ENCODE measurements around the gene NOS1.
"Not testable (repeated sequence)": the region's sequence is repeated elsewhere in the genome, so short reads cannot be mapped to it uniquely, and the experiment has no call there.

The NOS1 gene

DNA sequence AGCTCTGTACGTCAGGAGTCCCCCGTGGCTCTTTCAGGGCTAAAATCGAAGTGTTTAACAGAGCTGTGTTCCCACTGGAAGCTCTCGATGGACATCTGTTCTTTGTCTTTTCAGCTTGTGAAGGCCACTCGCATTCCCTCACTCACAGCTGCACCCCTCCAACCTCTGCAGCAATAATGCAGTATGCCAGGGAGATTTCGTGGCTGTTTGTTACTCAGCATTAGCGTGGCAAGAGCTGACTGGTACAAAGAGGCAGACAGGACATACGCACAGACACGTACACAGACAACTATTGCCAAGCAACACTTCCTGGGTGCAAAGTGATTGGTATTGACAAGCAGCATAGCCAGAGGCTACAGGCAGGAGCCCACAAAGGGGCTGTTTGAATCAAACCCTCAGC lies 159.4 kb downstream of the NOS1 start:
- no peak for DNase-seq

DNA sequence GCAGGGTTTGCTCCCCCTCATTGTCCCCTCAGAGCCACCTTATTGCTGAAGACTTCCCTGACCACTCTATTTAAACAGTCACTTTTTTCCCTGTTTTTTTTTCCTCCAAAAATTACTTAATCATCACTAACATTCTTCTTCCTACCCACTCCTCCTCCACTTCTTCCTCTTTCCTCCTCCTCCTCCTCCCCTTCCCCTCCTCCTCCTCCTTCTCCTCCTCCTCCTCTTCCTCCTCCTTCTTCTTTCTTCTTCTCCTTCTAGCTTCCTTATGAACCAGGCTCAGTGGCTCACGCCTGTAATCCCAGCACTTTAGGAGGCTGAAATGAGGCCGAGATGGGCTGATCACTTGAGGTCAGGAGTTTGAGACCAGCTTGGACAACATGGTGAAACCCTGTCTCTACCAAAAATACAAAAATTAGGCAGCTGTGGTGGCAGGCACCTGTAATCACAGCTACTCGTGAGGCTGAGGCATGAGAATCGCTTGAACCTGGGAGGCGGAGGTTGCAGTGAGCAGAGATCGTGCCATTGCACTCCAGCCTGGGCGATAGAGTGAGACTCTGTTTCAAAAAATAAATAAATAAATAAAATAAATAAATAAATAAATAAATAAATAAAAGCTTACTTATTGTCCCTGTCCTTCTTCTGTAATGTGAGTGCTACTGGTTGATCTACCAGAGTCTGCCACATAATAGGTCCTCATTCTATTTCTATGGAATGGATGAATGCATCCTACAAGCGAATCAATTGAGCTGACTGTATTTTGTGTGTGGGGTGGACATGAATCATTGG lies 161.3 kb downstream of the NOS1 start:
- DNase-seq, result not testable (repeated sequence)

- not testable (repeated sequence) for DNase-seq
These were observed 165.1 kb downstream of the NOS1 start for GRCh38 chr12:117196334-117196733.

- DNase-seq, result not testable (repeated sequence)
These were observed 166.4 kb downstream of the NOS1 start for GRCh38 chr12:117195027-117195426.

DNA sequence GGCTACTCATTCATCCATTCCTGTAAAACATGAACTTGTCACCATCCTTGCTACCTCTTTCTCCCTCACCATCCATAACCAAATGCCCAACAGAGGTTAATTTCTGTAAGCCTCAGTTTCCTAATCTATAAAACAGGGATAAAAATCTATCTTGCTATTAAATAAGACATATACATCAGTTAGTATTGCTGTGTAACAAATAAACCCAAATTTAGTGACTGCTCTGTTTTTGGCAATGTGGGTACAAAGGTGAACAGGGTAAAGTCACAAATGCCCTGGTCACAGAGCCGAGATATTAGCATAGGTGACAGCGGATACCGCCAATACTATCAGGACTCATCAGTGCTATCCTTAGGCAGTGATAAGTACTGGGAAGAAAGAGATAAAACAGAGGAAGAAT lies 167.5 kb downstream of the NOS1 start:
- no peak for DNase-seq

GRCh38 chr12:117192581-117192980 lies 168.8 kb downstream of the NOS1 start:
- not testable (repeated sequence) for DNase-seq

GRCh38 chr12:117192057-117192456 lies 169.4 kb downstream of the NOS1 start:
- no peak for DNase-seq

GRCh38 chr12:117190210-117190781 lies 171.1 kb downstream of the NOS1 start, which contains the start of gene FBXO21:
TSS of gene FBXO21 (minus strand) at chr12:117190470. CDS start at chr12:117190456, 14 bp downstream.
- DNase-seq, result peak; percentile 93

DNA sequence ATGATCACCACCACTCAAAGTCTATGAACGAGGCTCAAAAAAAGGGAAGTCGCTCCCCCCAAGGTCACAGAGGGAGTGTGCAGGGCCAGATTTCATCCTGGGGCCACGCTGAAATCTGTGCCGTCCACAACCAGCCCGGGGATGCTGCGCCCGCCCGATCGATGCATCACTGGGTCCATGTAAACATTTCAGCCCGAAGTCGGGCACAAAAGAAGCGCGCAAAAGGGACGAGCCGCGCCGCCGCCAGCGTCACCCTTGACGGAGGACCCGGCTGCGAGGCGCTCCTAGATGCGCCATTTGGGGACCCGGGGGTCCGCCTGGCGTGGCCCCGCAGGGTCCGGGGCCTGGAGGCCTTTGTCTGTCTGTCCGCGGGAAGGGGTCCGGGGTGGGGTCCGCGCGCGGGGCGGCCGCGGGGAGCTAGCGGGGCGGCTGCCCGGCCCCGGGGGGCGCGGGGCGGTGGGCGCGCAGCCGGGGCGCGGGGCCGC lies 171.7 kb downstream of the NOS1 start:
- DNase-seq, result no peak

DNA sequence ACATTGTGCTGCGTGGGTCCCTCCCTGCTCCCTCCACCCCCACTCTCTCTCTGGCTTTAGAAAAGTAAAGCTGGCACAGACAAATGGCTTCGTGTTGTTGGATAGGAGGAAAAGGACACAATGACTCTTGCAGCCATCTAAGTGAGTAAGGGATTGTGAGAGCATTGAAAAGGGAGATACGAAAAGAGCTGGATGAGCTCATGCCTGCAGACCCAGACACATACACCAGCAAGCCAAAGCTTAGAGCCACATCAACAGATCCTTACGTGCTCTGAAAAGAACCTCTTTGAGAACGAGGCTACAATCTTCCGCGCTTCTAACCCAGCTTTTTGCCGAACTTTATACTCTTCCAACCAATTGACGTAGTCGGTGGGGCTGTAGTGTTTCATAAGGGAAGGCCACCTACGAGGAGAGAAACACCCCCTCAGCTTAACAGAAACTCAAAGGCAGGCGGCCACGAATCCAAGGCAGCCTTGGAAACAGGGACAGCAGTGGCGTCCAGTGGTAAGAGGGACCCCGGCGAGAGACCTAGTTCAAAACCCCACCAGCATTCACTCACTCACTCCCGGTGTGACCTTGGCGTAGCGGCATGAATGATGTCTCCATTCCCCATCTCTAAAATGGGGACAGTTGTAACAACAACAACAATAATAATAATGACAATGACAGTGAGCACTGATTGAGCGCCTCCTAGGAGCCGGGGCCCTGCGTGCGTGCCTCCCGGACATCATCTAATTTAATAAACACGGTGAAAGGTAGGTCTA lies 172.3 kb downstream of the NOS1 start:
- no peak for DNase-seq

DNA sequence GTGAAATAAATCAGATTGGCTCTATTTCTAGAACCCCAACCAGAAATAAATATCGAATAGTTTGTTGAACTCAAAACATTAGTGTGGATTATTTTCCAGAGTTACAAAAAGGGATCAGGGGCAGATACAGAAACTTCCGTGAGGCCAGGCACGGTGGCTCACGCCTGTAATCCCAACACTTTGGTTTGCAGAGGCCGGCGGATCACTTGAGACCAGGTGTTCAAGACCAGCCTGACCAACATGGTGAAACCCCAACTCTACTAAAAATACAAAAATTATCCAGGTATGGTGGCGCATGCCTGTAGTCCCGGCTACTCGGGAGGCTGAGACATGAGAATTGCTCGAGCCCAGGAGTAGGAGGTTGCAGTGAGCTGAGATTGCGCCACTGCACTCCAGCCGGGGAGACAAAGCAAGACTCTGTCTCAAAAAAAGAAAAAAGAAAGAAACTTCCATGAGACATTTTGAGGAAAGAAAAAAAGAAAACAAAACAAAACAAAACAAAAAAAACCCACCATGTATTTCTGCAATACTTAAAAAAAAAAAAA lies 173.2 kb downstream of the NOS1 start:
- DNase-seq, result no peak

DNA sequence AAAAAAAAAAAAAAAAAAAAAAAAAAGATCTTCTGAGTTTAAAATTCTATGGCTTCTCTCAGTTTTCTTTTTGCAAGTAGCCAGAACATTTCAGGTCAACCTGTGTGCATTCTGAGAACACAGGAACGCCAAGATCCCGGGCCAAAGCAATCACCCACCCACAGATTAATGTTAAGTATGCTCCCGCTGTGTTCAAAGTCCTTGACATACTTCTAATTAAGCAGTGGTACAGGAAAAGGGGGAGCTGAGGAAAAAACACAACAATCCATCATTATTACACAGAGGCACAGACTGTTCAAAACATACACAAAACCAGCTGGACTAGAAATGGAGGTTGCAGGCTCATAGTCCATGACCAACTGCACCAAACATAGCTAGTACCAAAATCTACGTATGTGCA lies 174.0 kb downstream of the NOS1 start:
- no peak for DNase-seq

- no peak for DNase-seq
These were observed 178.6 kb downstream of the NOS1 start for GRCh38 chr12:117182866-117183265.

DNA sequence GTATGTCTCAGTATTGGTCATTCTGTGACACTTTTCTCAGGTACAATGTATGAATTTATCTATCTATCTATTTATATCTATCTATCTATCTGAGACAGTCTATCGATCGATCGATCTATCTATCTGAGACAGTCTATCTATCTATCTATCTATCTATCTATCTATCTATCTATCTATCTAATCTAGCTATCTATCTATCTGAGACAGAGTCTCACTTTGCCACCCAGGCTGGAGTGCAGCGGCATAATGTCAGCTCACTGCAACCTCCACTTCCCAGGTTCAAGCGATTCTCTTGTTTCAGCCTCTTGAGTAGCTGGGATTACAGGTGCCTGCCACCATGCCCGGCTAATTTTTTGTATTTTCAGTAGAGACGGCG lies 180.0 kb downstream of the NOS1 start:
- not testable (repeated sequence) for DNase-seq

DNA sequence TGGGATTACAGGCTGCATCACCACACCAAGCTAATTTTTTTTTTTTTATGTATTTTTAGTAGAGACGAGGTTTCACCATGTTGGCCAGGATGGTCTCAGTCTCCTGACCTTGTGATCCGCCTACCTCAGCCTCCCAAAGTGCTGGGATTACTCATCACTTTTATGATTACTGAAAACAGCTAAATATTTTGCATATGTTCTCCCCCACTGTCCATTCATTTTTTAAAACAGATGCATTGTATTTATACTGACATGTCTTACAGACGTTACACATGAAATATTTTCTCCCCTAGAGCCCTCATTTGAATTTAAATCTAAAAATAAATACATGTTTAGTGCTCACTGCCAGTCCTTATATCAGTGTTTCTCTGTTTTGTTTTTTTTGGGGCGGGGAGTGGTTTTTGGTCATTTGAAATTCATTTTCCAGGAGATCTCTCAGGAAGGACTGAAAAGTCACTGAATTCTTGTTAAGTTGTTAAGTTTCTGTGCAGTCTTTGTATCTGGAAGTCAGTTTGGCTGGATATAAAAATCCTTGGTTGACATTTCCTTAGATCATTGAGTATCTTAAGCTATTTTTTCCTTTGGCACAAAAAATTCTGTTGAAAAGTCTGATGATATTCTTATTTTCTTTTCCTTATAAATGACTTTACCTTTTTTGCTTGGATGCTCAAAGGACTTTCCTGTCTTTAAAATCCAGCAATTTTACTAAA lies 180.5 kb downstream of the NOS1 start:
- no peak for DNase-seq

- no peak for DNase-seq
These were observed 182.7 kb downstream of the NOS1 start for GRCh38 chr12:117178745-117179144.

GRCh38 chr12:117178301-117178700 lies 183.1 kb downstream of the NOS1 start:
- no peak for DNase-seq

DNA sequence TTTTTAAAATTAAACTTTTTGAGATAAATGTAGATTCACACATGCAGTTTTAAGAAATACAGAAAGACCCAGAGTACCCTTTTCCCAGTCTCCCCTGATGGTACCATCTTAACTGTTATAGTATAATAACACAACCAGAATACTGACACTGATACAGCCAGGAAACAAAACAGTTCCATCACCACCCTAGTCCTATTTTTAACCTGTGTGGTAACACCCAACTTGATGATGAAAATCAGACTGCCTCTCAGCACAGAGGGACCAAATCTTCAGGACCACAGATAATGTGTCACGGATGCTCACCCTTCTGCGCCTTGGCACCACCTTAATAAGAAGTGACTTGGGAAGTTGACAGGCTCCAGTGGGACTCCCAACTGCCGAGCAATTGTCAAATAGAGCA lies 189.3 kb downstream of the NOS1 start:
- DNase-seq, result no peak

DNA sequence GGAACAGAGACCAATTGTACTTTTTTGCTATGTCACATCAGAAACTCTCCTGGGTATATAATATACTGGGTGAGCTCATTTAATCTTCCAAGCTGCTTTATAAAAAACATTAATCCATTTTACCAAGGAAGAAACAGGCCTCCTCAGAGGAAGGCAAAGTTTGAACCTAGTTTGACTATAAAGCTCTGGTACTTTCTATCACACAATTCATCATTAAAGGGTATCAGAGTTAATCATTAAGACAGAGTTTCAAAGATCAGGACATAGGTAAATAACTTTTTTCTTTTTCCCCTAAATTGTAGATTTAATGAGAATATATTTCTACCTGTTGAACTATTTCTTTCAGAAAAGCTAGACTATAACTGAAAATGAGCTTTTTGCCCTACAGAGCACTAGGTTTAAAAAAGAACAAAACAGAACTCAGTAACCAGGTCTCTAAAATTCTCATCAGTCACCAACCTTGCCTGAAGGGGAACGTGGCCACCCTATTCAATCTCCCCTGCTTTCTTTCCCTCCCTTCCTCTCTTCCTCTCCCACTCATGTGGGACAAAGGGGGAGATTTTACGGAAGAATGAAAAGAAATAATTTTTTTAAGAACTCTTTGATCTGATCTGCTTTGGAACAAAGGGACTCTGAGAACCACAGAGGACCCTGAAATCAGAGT lies 189.8 kb downstream of the NOS1 start:
- DNase-seq, result no peak

- DNase-seq, result no peak
These were observed 191.9 kb downstream of the NOS1 start for GRCh38 chr12:117169548-117169947.

- no peak for DNase-seq
These were observed 192.4 kb downstream of the NOS1 start for GRCh38 chr12:117168976-117169375.

- no peak for DNase-seq
These were observed 193.7 kb downstream of the NOS1 start for GRCh38 chr12:117167769-117168168.

Data from NCI-H2107 (cell line).